ENCODE measurements around the gene LHX1.

Gene LHX1

GRCh38 chr17:36937001-36937958 is at the start of gene LHX1:
Gene LHX1 (plus strand): TSS chr17:36937475. CDS start chr17:36938198, 723 bp downstream.
- TF ChIP-seq YY1 (IDR thresholded peaks at IDR 0.05; ENCODE audit: insufficient read depth, insufficient read length) (no peak), ZNF274 (IDR thresholded peaks at IDR 0.05; ENCODE audit: low read depth, low read length) (no peak), SUZ12 (IDR thresholded peaks at IDR 0.05; ENCODE audit: extremely low read depth, insufficient read depth, insufficient read length) (peak; percentile 90)
- peak within 1 kb of the TSS; percentile 34 for H3K4me3 ChIP-seq (ENCODE audit: insufficient read length, low read depth)
- peak within 1 kb of the TSS; percentile 42 for H3K9ac ChIP-seq (ENCODE audit: insufficient read length, low read depth)
- peaks cover 23% of the 10 kb centered on the region for H3K4me1 ChIP-seq (ENCODE audit: insufficient read depth, insufficient read length)
- H3K36me3 ChIP-seq (ENCODE audit: insufficient read depth, insufficient read length, low read length): no peaks in the 10 kb centered on the region
- DNase-seq (ENCODE audit: low read depth, low spot score): no peak
- H3K27me3 ChIP-seq (ENCODE audit: insufficient read depth, insufficient read length): peaks cover 100% of the 10 kb centered on the region
- H3K9me3 ChIP-seq (ENCODE audit: insufficient read depth, low read length): no peaks in the 10 kb centered on the region

- Histone ChIP-seq H3K27me3 (ENCODE audit: insufficient read depth, insufficient read length) (no peaks in the 10 kb centered on the region), H3K9ac (ENCODE audit: insufficient read length, low read depth) (no peak overlapping the region), H3K9me3 (ENCODE audit: insufficient read depth, low read length) (no peaks in the 10 kb centered on the region), H3K4me3 (ENCODE audit: insufficient read length, low read depth) (no peak overlapping the region), H3K4me1 (ENCODE audit: insufficient read depth, insufficient read length) (peaks cover 6% of the 10 kb centered on the region), H3K36me3 (ENCODE audit: insufficient read depth, insufficient read length, low read length) (no peaks in the 10 kb centered on the region)
- TF ChIP-seq ZNF274 (IDR thresholded peaks at IDR 0.05; ENCODE audit: low read depth, low read length) (no peak), SUZ12 (IDR thresholded peaks at IDR 0.05; ENCODE audit: extremely low read depth, insufficient read depth, insufficient read length) (no peak), YY1 (IDR thresholded peaks at IDR 0.05; ENCODE audit: insufficient read depth, insufficient read length) (no peak)
- no peak for DNase-seq (ENCODE audit: low read depth, low spot score)
Observed at GRCh38 chr17:36888236-36888951, 48.9 kb upstream of the LHX1 start.

- Histone ChIP-seq H3K27me3 (ENCODE audit: insufficient read depth, insufficient read length) (no peaks in the 10 kb centered on the region), H3K9me3 (ENCODE audit: insufficient read depth, low read length) (no peaks in the 10 kb centered on the region), H3K36me3 (ENCODE audit: insufficient read depth, insufficient read length, low read length) (no peaks in the 10 kb centered on the region), H3K9ac (ENCODE audit: insufficient read length, low read depth) (peak overlapping the region; percentile 10), H3K4me1 (ENCODE audit: insufficient read depth, insufficient read length) (peaks cover 6% of the 10 kb centered on the region), H3K4me3 (ENCODE audit: insufficient read length, low read depth) (no peak overlapping the region)
- DNase-seq (ENCODE audit: low read depth, low spot score): no peak
- no peak for TF ChIP-seq YY1 (IDR thresholded peaks at IDR 0.05; ENCODE audit: insufficient read depth, insufficient read length)
- TF ChIP-seq ZNF274 (IDR thresholded peaks at IDR 0.05; ENCODE audit: low read depth, low read length): no peak
- TF ChIP-seq SUZ12 (IDR thresholded peaks at IDR 0.05; ENCODE audit: extremely low read depth, insufficient read depth, insufficient read length): no peak
Observed at GRCh38 chr17:36889770-36890349, 47.4 kb upstream of the LHX1 start.

- no peak overlapping the region for H3K4me3 ChIP-seq (ENCODE audit: insufficient read length, low read depth)
- H3K27me3 ChIP-seq (ENCODE audit: insufficient read depth, insufficient read length): no peaks in the 10 kb centered on the region
- DNase-seq (ENCODE audit: low read depth, low spot score): no peak
- H3K9ac ChIP-seq (ENCODE audit: insufficient read length, low read depth): peak overlapping the region; percentile 10
- peaks cover 6% of the 10 kb centered on the region for H3K4me1 ChIP-seq (ENCODE audit: insufficient read depth, insufficient read length)
- H3K36me3 ChIP-seq (ENCODE audit: insufficient read depth, insufficient read length, low read length): no peaks in the 10 kb centered on the region
- TF ChIP-seq SUZ12 (IDR thresholded peaks at IDR 0.05; ENCODE audit: extremely low read depth, insufficient read depth, insufficient read length) (no peak), YY1 (IDR thresholded peaks at IDR 0.05; ENCODE audit: insufficient read depth, insufficient read length) (no peak), ZNF274 (IDR thresholded peaks at IDR 0.05; ENCODE audit: low read depth, low read length) (no peak)
- no peaks in the 10 kb centered on the region for H3K9me3 ChIP-seq (ENCODE audit: insufficient read depth, low read length)
Observed at GRCh38 chr17:36890398-36891168, 46.7 kb upstream of the LHX1 start.

- H3K27me3 ChIP-seq (ENCODE audit: insufficient read depth, insufficient read length): no peaks in the 10 kb centered on the region
- H3K9me3 ChIP-seq (ENCODE audit: insufficient read depth, low read length): no peaks in the 10 kb centered on the region
- no peak overlapping the region for H3K4me3 ChIP-seq (ENCODE audit: insufficient read length, low read depth)
- H3K4me1 ChIP-seq (ENCODE audit: insufficient read depth, insufficient read length): peaks cover 6% of the 10 kb centered on the region
- no peak overlapping the region for H3K9ac ChIP-seq (ENCODE audit: insufficient read length, low read depth)
- TF ChIP-seq ZNF274 (IDR thresholded peaks at IDR 0.05; ENCODE audit: low read depth, low read length) (no peak), SUZ12 (IDR thresholded peaks at IDR 0.05; ENCODE audit: extremely low read depth, insufficient read depth, insufficient read length) (no peak), YY1 (IDR thresholded peaks at IDR 0.05; ENCODE audit: insufficient read depth, insufficient read length) (no peak)
- no peak for DNase-seq (ENCODE audit: low read depth, low spot score)
- no peaks in the 10 kb centered on the region for H3K36me3 ChIP-seq (ENCODE audit: insufficient read depth, insufficient read length, low read length)
Observed at GRCh38 chr17:36892112-36892838, 45.0 kb upstream of the LHX1 start.

GRCh38 chr17:36894177-36894576 is 43.1 kb upstream of the LHX1 start:
- no peaks in the 10 kb centered on the region for H3K4me1 ChIP-seq (ENCODE audit: insufficient read depth, insufficient read length)
- H3K4me3 ChIP-seq (ENCODE audit: insufficient read length, low read depth): no peak overlapping the region
- no peaks in the 10 kb centered on the region for H3K36me3 ChIP-seq (ENCODE audit: insufficient read depth, insufficient read length, low read length)
- no peak for TF ChIP-seq ZNF274 (IDR thresholded peaks at IDR 0.05; ENCODE audit: low read depth, low read length)
- TF ChIP-seq YY1 (IDR thresholded peaks at IDR 0.05; ENCODE audit: insufficient read depth, insufficient read length): no peak
- TF ChIP-seq SUZ12 (IDR thresholded peaks at IDR 0.05; ENCODE audit: extremely low read depth, insufficient read depth, insufficient read length): no peak
- no peak for DNase-seq (ENCODE audit: low read depth, low spot score)
- H3K9me3 ChIP-seq (ENCODE audit: insufficient read depth, low read length): no peaks in the 10 kb centered on the region
- no peaks in the 10 kb centered on the region for H3K27me3 ChIP-seq (ENCODE audit: insufficient read depth, insufficient read length)
- H3K9ac ChIP-seq (ENCODE audit: insufficient read length, low read depth): no peak overlapping the region
